ENCODE measurements around the gene FAM107B.
"Not testable (repeated sequence)": the region's sequence is repeated elsewhere in the genome, so short reads cannot be mapped to it uniquely, and the experiment has no call there.

Gene FAM107B

DNA sequence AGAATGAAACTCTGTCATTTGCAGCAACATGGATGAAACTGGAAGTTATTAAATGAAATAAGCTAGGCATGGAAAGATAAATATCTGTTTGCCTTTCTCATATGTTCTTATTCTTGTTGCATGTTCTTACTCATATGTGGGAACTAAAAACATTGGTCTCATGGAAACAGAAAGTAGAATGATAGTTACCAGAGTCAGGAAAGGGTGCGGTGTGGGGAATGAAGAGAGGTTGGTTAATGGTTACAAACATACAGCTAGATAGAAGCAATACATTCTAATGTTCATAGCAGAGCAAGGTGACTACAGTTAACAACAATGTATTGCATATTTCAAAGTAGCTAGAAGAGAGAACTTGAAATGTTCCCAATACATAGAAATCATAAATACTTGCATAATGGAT lies 105.1 kb downstream of the FAM107B start:
- Histone ChIP-seq H3K27ac (ENCODE audit: insufficient read depth, low read depth, low read length, poor library complexity, severe bottlenecking) (no peak overlapping the region), H3K4me1 (ENCODE audit: control insufficient read depth, insufficient read depth, low read length) (no peaks in the 10 kb centered on the region), H3K27me3 (ENCODE audit: control insufficient read depth, insufficient read depth, low read length, poor library complexity, severe bottlenecking) (no peaks in the 10 kb centered on the region), H3K9me3 (ENCODE audit: control insufficient read depth, low read length) (no peaks in the 10 kb centered on the region), H3K4me3 (ENCODE audit: insufficient read depth, low read depth, low read length) (no peak overlapping the region), H3K36me3 (ENCODE audit: control insufficient read depth, insufficient read depth, low read length) (no peaks in the 10 kb centered on the region)
- 100% methylated on average over 1 of the region's 1 CpG for WGBS, 2 experiments

DNA sequence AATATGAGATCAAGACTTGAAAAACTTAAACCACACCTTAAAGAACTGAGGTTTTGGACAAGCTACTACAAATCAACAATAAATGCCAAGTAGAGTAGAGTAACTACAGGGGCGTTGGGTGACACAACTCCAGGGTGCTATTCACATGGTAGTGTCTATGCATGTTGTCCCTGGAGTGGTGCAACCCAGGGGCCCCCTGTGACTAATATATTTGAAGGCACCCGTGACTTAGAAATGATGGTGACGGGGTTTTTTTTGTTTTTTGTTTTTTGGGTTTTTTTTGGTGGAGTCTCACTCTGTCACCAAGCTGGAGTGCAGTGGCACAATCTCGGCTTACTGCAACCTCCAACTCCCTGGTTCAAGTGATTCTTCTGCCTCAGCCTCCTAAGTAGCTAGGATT lies 106.9 kb downstream of the FAM107B start:
- Histone ChIP-seq H3K27me3 (ENCODE audit: control insufficient read depth, insufficient read depth, low read length, poor library complexity, severe bottlenecking) (no peaks in the 10 kb centered on the region), H3K9me3 (ENCODE audit: control insufficient read depth, low read length) (no peaks in the 10 kb centered on the region), H3K4me1 (ENCODE audit: control insufficient read depth, insufficient read depth, low read length) (no peaks in the 10 kb centered on the region), H3K27ac (ENCODE audit: insufficient read depth, low read depth, low read length, poor library complexity, severe bottlenecking) (no peak overlapping the region), H3K36me3 (ENCODE audit: control insufficient read depth, insufficient read depth, low read length) (no peaks in the 10 kb centered on the region), H3K4me3 (ENCODE audit: insufficient read depth, low read depth, low read length) (no peak overlapping the region)
- 94% methylated on average over 4 of the region's 4 CpGs for WGBS, 2 experiments

DNA sequence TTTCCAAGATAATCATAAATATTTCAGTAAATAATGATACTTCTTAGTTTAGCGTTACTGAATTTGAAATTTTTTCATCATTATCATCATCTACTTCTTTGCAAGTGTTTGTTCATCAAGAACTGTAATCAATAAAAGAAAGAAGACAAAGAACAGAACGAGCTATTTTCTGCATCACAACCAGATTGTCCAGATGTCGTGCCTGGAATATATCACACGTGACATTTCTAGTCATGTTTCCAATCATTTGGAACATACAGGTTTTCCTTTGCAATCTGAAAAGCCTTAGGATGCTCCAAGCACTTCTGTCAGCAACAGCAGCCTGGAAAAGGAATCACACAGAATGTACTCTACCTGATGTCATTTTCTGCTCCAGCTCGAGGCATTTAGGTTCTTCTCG lies 107.4 kb downstream of the FAM107B start:
- Histone ChIP-seq H3K27me3 (ENCODE audit: control insufficient read depth, insufficient read depth, low read length, poor library complexity, severe bottlenecking) (no peaks in the 10 kb centered on the region), H3K4me1 (ENCODE audit: control insufficient read depth, insufficient read depth, low read length) (no peaks in the 10 kb centered on the region), H3K9me3 (ENCODE audit: control insufficient read depth, low read length) (no peaks in the 10 kb centered on the region), H3K27ac (ENCODE audit: insufficient read depth, low read depth, low read length, poor library complexity, severe bottlenecking) (no peak overlapping the region), H3K4me3 (ENCODE audit: insufficient read depth, low read depth, low read length) (no peak overlapping the region), H3K36me3 (ENCODE audit: control insufficient read depth, insufficient read depth, low read length) (no peaks in the 10 kb centered on the region)
- 84 to 91% methylated on average over 6 of the region's 6 CpGs for WGBS, 2 experiments

DNA sequence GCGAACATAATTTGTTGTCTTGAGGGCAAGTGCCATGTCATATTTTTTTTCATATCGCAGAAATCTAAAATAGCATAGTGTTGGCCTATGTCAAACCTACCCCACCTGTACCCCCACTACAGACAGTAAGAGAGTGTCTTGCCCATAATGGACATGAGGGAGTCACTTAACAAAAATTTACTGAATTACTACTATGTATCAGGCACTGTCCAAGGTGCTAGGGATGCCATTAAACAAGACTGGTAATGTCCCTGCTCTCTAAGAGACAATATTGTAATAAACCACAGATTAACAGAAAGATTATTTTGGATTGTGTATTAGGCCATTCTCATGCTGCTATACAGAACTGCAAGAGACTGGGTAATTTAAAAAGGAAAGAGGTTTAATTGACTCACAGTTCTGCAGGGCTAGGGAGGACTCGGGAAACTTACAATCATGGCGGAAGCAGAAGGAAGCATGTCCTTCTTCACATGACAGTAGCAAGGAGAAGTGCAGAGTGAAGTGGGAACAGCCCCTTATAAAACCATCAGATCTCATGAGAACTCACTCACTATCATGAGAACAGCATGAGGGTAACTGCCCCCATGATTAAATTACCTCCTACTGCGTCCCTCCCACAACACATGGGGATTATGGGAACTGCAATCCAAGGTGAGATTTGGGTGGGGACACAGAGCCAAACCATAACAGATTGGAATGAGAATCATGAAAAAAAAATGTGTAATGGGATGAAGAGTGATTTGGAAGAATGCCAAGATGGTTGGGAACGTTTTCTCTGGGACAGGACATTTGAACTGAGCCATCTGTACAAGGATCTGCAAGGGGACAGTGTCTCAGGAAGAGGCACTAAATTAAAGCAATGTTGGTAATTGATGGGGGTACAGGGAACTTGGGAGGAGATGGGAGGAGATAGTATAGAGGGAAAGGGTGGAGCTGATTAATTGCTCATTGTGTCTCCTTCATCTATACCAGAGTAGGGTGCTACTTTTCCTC lies 108.5 kb downstream of the FAM107B start:
- no peak overlapping the region for H3K4me3 ChIP-seq (ENCODE audit: insufficient read depth, low read depth, low read length)
- 95 to 96% methylated on average over 6 of the region's 6 CpGs for WGBS, 2 experiments

DNA sequence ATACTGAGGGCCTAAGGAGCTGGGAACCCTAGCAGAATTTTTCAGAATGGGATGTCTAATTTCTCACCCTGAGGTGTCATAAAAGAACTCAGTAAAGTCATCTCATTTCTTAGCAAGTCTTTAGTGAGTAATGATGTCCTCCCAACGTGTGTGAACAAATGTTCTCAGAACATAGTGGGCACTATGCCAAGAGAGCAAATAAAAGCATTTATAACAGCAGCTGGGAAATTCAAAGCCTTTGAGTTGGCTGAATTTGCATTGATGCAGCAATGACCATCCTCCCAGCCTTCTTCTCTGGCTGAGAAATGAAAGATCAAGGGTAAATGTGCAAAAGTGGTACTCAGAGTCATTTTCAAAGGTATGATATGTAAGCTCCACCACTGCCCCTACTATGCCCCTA lies 109.4 kb downstream of the FAM107B start:
- H3K9me3 ChIP-seq (ENCODE audit: control insufficient read depth, low read length): no peaks in the 10 kb centered on the region
- 53 to 65% methylated on average over 1 of the region's 1 CpG for WGBS, 2 experiments
- no peak overlapping the region for H3K4me3 ChIP-seq (ENCODE audit: insufficient read depth, low read depth, low read length)
- H3K27ac ChIP-seq (ENCODE audit: insufficient read depth, low read depth, low read length, poor library complexity, severe bottlenecking): no peak overlapping the region
- H3K36me3 ChIP-seq (ENCODE audit: control insufficient read depth, insufficient read depth, low read length): no peaks in the 10 kb centered on the region
- no peaks in the 10 kb centered on the region for H3K4me1 ChIP-seq (ENCODE audit: control insufficient read depth, insufficient read depth, low read length)
- no peaks in the 10 kb centered on the region for H3K27me3 ChIP-seq (ENCODE audit: control insufficient read depth, insufficient read depth, low read length, poor library complexity, severe bottlenecking)

More for the DNA sequence above, 108.5 kb downstream of the FAM107B start:
- H3K27ac ChIP-seq (ENCODE audit: insufficient read depth, low read depth, low read length, poor library complexity, severe bottlenecking): no peak overlapping the region
- no peaks in the 10 kb centered on the region for H3K36me3 ChIP-seq (ENCODE audit: control insufficient read depth, insufficient read depth, low read length)
- H3K4me1 ChIP-seq (ENCODE audit: control insufficient read depth, insufficient read depth, low read length): no peaks in the 10 kb centered on the region
- no peaks in the 10 kb centered on the region for H3K27me3 ChIP-seq (ENCODE audit: control insufficient read depth, insufficient read depth, low read length, poor library complexity, severe bottlenecking)
- H3K9me3 ChIP-seq (ENCODE audit: control insufficient read depth, low read length): no peaks in the 10 kb centered on the region

DNA sequence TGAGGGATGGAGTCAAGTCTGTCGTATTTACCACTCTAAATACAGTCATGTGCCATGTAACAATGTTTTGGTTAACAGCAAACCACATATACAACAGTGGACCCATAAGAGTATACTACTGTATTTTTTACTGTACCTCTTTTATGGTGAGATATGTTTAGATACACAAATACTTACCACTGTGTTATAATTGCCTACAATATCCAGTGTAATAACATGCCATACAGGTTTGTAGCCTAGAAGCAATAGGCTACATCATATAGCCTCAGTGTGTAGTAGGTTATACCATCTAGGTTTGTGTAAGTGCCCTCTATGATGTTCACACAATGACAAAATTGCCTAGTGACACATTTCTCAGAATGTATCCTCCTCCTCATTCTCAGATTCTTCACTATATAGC lies 110.4 kb downstream of the FAM107B start:
- no peaks in the 10 kb centered on the region for H3K4me1 ChIP-seq (ENCODE audit: control insufficient read depth, insufficient read depth, low read length)
- H3K4me3 ChIP-seq (ENCODE audit: insufficient read depth, low read depth, low read length): no peak overlapping the region
- H3K36me3 ChIP-seq (ENCODE audit: control insufficient read depth, insufficient read depth, low read length): no peaks in the 10 kb centered on the region
- no peaks in the 10 kb centered on the region for H3K27me3 ChIP-seq (ENCODE audit: control insufficient read depth, insufficient read depth, low read length, poor library complexity, severe bottlenecking)
- H3K9me3 ChIP-seq (ENCODE audit: control insufficient read depth, low read length): no peaks in the 10 kb centered on the region
- 86 to 95% methylated on average over 1 of the region's 1 CpG for WGBS, 2 experiments
- H3K27ac ChIP-seq (ENCODE audit: insufficient read depth, low read depth, low read length, poor library complexity, severe bottlenecking): no peak overlapping the region

DNA sequence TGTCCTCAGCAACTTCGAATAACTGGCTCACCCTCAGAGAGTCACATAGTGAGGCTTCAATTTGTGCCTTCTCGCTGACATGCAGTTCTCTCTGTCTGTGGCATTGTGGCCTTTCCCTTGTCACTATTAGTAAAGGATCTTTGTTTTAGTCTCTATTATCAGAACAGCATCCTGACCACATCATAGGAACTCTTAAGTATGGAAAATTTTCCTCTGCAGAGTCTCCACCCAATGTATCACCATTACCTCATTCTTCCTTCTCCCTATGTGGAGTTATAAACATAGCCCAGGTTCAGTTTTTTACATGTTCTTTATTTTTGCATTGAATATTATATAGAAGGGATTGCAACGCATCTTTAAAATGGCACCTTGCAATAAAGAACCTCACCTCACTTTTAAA lies 112.9 kb downstream of the FAM107B start:
- Histone ChIP-seq H3K27me3 (ENCODE audit: control insufficient read depth, insufficient read depth, low read length, poor library complexity, severe bottlenecking) (no peaks in the 10 kb centered on the region), H3K4me3 (ENCODE audit: insufficient read depth, low read depth, low read length) (no peak overlapping the region), H3K27ac (ENCODE audit: insufficient read depth, low read depth, low read length, poor library complexity, severe bottlenecking) (no peak overlapping the region), H3K4me1 (ENCODE audit: control insufficient read depth, insufficient read depth, low read length) (no peaks in the 10 kb centered on the region), H3K9me3 (ENCODE audit: control insufficient read depth, low read length) (no peaks in the 10 kb centered on the region), H3K36me3 (ENCODE audit: control insufficient read depth, insufficient read depth, low read length) (no peaks in the 10 kb centered on the region)
- WGBS, 2 experiments: 95 to 96% methylated on average over 3 of the region's 3 CpGs

DNA sequence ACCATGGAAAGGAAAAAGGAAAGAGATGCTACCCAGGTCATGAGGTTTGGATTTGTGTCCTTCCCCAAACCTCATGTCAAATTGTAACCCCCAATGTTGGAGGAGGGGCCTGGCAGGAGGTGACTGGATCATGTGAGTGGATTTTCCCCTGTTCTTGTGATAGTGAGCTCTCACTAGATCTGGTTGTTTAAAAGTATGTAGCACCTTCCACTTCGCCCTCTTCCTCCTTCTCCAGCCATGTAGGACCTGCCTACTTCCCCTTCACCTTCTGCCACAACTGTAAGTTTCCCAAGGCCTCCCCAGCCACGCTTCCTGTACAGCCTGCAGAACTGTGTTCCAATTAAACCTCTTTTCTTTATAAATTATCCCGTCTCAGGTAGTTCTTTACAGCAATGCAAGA lies 113.9 kb downstream of the FAM107B start:
- Histone ChIP-seq H3K9me3 (ENCODE audit: control insufficient read depth, low read length) (no peaks in the 10 kb centered on the region), H3K4me3 (ENCODE audit: insufficient read depth, low read depth, low read length) (no peak overlapping the region), H3K4me1 (ENCODE audit: control insufficient read depth, insufficient read depth, low read length) (peaks cover 5% of the 10 kb centered on the region), H3K27me3 (ENCODE audit: control insufficient read depth, insufficient read depth, low read length, poor library complexity, severe bottlenecking) (no peaks in the 10 kb centered on the region), H3K27ac (ENCODE audit: insufficient read depth, low read depth, low read length, poor library complexity, severe bottlenecking) (no peak overlapping the region), H3K36me3 (ENCODE audit: control insufficient read depth, insufficient read depth, low read length) (no peaks in the 10 kb centered on the region)
- 91 to 97% methylated on average over 3 of the region's 3 CpGs for WGBS, 2 experiments

DNA sequence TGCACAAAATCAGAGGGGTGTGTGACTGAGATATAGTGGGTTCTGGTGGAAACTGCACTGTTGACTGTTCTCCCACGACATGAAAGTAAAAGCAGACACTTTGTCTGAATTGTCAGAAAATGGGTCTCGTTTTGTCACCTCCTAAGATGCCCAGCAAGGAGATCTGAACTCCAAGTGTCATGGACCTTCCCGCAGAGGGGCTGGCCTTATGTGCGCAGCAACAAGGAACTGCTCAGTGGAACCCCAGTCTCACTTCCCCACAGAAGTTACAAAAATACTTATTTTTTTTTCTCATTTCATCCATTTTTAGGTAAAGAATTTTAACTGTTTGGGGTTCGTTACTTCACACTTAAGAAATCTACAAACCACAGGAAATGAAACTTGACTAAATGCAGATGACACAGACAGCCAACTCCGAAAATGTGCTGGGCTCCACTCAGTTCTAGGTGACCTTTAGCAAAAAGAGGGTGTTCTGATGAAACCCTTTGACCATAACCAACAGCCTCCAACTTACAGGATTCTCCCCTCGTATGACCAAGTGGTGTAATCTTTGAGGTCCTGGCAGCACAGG lies 115.0 kb downstream of the FAM107B start:
- Histone ChIP-seq H3K9me3 (ENCODE audit: control insufficient read depth, low read length) (no peaks in the 10 kb centered on the region), H3K4me3 (ENCODE audit: insufficient read depth, low read depth, low read length) (no peak overlapping the region), H3K36me3 (ENCODE audit: control insufficient read depth, insufficient read depth, low read length) (no peaks in the 10 kb centered on the region), H3K4me1 (ENCODE audit: control insufficient read depth, insufficient read depth, low read length) (peaks cover 16% of the 10 kb centered on the region), H3K27me3 (ENCODE audit: control insufficient read depth, insufficient read depth, low read length, poor library complexity, severe bottlenecking) (no peaks in the 10 kb centered on the region), H3K27ac (ENCODE audit: insufficient read depth, low read depth, low read length, poor library complexity, severe bottlenecking) (no peak overlapping the region)
- WGBS, 2 experiments: 93 to 94% methylated on average over 7 of the region's 7 CpGs

DNA sequence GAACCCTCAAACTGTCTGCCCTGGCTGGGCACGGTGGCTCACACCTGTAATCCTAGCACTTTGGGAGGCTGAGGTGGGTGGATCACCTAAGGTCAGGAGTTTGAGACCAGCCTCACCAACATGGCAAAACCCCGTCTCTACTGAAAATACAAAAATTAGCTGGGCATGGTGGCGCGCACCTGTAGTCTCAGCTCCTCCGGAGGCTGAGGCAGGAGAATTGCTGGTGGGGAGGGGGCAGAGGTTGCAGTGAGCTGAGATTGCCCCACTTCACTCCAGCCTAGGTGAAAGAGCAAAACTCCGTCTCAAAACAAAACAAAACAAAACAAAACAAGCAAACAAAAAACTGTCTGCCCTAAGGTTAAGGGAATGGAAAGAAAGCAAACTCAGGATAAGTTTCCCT lies 115.6 kb downstream of the FAM107B start:
- WGBS, 2 experiments: 82 to 94% methylated on average over 5 to 6 of the region's 6 CpGs
- H3K4me3 ChIP-seq (ENCODE audit: insufficient read depth, low read depth, low read length); H3K9me3 ChIP-seq (ENCODE audit: control insufficient read depth, low read length); H3K27ac ChIP-seq (ENCODE audit: insufficient read depth, low read depth, low read length, poor library complexity, severe bottlenecking); H3K36me3 ChIP-seq (ENCODE audit: control insufficient read depth, insufficient read depth, low read length); H3K27me3 ChIP-seq (ENCODE audit: control insufficient read depth, insufficient read depth, low read length, poor library complexity, severe bottlenecking): not testable (repeated sequence)
- peaks cover 22% of the 10 kb centered on the region for H3K4me1 ChIP-seq (ENCODE audit: control insufficient read depth, insufficient read depth, low read length)
